NOMO-1 treated with dmso at 0.1 percent for 144 hours (cell line): ENCODE measurements around the gene GFER.
"Not testable (repeated sequence)": the region's sequence is repeated elsewhere in the genome, so short reads cannot be mapped to it uniquely, and the experiment has no call there.

ENCODE experiments used
- DNase-seq: peaks from one replicate; lab custom pipeline; 2025; ENCODE audit not compliant: unreplicated experiment; lab: John Stamatoyannopoulos, UW

Gene GFER

DNA sequence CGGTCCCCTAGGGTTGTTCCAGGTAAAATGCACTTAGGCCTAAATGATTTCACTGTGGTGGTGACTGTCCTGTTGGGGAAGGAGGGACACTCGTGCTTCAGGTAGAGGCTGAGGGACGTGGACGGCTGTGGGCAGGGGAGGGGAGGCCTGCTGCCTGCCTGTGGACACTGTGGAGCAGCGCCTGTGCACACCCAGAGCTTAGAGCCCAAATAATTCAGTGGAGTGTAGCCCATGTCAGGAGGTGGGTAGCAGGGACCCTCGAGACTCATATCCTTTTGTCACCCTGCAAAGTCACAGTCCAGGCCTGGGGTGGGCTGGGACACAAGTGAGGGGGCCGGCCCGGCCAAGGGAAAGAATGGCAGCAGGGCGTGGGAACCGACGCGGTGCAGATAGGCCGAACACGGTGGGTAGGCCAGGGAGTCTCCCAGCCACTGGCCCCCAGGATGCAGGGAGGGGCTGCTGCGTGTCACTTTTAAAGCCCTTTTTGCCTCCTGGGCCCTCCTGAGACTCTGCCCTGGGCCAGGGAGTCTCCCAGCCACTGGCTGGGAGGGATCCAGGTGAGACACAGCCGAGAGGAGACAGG lies 42.0 kb downstream of the GFER start:
- no peak for DNase-seq

DNA sequence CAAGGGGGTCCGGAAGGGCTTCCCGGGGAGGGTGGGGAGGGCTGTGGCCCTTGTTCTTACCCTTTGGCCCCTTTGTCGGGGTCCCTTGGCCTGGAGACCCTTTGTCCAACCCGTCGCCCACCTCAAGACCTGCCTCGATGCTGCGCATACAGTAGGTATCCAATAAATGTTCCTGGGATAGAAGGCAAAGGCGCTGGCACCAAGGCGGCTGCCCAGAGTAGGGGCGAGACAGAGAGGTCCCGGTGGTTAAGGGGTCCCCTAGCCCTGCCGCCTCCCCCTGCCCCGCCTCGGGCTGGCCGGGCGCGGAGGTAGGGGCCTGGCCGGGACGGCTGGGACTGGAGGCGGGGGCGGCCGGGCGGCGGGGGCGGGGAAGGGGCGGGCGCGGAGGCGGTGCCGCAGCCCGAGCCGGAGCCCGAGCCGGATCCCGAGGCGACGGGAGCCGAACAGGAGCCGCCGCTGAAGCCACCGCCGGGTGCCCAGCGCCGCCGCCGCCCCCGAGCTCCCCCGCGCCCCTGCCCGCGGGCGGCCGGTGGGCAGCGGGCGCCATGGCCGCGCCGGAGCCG lies 42.5 kb downstream of the GFER start, which contains the start of gene NHERF2:
Gene NHERF2 (plus strand): TSS at position 442 of the 563 bp plus-strand sequence. CDS start 104 bp downstream, at position 546.
- no peak for DNase-seq

- DNase-seq = no peak
Measured at GRCh38 chr16:2027024-2028010, 43.3 kb downstream of the GFER start.

DNA sequence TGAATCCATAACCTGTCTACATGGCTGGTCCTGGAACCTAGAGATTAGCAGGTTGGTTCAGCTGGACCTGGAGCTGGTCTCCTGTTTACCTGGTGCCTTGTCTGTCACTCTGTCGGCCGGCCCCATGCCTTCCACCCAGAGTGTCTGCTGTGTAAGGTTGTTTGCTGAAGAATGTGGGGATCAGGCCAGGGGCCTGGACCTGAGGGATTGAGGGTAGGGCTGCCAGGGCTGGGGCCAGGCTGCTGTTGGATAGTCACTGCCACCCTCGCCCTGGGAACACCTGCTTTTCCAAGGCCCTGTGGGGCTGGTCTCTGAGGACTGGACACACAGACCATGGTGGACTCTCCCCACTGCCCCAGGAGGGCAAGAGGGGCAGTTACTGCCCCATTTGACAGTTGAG lies 44.2 kb downstream of the GFER start:
- DNase-seq = no peak

GRCh38 chr16:2028620-2029220 lies 44.7 kb downstream of the GFER start:
- DNase-seq = no peak

- no peak for DNase-seq
Measured at GRCh38 chr16:2029350-2029749, 45.4 kb downstream of the GFER start.

- no peak for DNase-seq
Measured at GRCh38 chr16:2030036-2030435, 46.0 kb downstream of the GFER start.

- no peak for DNase-seq
Measured at GRCh38 chr16:2031081-2031577, 47.1 kb downstream of the GFER start.

DNA sequence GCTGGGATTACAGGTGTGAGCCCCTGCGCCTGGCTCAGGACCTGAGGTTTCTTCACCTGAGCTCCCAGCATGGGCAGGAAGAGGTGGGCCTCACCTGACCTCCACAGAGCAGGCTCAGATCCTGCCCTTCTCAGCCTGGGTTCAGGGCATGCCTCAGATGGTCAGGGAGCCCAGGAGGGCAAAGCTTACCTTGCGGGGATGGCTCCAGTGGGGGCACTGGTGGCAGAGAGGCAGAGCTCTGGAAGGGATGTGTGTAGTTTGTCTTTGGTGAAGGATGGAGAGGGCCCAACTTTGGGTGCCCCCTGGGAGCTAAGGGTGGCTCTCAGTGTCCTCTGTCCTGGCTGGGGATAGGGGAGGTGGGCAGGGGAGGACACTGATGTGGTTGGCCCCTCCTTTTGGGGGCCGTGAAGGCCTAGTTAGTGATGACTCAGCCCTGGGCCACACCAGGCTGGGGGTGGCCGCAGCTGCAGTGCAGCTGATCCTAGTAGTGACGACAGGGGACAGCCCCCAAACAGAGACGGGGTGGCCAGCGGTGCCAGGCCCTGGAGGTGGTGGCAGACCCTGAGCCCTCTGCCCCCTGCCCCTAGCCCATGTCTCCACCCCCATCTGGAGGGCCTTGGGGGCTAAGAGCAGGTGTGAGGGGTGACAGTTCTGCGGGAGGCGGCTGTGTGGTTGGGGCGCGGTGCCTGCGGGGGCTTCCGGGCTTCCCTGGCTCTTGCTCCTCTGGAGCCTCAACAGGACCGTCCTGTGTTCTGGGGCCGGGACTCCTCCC lies 48.5 kb downstream of the GFER start:
- DNase-seq = no peak

- no peak for DNase-seq
Measured at GRCh38 chr16:2033057-2033908, 49.3 kb downstream of the GFER start.

GRCh38 chr16:2033909-2034695 lies 50.1 kb downstream of the GFER start:
- DNase-seq = not testable (repeated sequence)

DNA sequence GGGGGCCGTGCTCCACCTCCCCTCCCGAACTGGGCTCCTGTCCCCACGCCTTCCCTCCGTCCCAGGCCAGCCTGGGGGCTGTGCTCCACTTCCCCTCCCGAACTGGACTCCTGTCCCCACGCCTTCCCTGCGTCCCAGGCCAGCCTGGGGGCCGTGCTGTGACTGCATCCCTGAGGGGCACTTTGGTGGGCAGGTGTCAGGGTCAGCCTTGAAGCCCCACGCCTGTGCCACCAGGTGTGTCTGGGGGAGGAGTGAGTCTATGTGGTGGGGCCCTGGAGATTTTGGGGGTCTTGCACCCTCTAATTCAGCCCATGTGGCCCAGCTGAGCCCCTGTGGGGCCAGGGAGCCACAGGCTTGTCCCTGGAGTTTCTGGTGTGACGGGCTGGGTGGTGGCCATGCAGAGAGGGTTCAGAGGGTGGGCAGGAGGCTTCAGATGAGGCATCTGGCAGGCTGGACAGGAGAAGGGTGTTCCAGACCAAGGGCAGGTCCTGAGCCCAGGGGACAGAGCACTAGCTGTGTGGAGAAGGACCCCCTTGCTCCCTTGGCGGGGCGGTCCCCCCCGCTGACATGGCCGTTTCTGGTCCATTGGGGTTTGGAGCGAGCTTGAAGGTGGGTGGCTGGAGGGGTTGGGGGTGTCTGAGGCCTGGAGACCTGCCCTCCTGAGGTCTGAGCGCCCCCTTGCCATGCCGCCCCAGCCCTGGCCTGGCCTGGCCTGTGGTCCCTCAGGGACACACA lies 50.9 kb downstream of the GFER start:
- DNase-seq = no peak

GRCh38 chr16:2035431-2036199 lies 51.6 kb downstream of the GFER start:
- no peak for DNase-seq

DNA sequence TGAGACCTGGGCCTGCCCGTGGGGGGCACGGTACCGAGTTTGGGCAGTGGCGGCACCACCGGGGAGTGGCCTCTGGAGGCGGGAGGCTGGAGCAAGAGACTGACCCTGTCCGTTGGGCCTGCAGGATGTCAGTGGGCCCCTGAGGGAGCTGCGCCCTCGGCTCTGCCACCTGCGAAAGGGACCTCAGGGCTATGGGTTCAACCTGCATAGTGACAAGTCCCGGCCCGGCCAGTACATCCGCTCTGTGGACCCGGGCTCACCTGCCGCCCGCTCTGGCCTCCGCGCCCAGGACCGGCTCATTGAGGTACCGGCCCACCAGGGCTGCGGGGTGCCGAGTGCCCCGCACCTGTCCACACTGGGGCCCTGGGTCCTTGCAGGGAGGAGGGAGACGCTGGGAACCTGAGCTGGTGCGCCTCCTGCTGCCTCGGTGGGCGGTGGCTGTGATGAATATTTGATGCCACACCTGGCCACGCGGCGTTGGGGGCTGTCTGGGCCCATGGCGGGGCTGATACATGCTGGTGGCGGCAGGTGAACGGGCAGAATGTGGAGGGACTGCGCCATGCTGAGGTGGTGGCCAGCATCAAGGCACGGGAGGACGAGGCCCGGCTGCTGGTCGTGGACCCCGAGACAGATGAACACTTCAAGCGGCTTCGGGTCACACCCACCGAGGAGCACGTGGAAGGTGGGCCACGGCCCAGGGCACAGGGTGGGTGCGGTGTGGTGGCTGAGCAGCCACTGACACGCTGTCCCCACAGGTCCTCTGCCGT lies 52.4 kb downstream of the GFER start:
- DNase-seq = no peak

DNA sequence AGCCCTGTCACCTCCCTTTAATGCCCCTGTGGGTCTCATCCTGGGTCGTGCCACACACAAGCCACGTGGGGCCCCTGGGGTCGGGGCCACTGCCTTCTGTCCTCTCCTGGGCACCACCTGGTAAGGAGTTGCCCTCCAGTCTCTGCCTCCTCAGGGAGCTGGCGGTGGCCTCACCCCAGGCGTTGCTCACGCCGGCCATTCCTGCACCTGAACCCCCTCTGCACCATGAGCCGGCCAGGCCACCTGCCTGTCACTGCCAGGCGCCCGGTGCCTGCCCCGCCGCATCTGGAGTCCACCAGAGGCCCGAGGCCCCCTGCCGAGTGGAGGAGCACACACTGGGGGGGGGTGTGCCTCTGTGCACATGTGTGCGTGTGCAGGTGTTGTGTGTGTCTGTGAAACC lies 53.1 kb downstream of the GFER start:
- DNase-seq = no peak
